ENCODE data around the gene OR7A5. TPM values are rescaled to one million over a fixed set of nuclear protein-coding genes. Genes with fewer than 3 reads are reported as not detected.

The OR7A5 gene
- total and polyA plus RNA-seq, 4 donors: not detected

DNA sequence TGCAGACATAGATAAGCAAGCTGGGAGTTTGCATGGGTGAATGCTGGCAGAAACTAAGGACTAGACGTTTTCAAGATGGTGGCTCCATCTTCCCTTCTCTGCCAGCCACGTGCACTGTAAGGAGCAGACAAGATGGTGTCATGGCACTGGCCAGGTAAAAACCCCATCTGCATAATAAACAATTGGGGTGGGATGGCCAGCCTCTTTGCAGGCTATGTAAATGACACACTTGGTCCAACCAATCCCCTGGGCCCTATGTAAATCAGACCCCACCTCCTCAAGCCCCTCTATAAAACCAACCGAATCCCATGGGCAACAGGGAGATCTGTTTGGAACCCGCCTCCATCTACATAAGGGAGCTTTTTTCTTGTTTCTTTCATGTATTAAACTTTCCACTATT lies 2.4 kb upstream of the OR7A5 start:
- H3K4me1 ChIP-seq (ENCODE audit: control insufficient read depth in 5 of 5, insufficient read depth in 5 of 5, low read length in 5 of 5): no peaks in the 10 kb centered on the region
- no peaks in the 10 kb centered on the region for H3K27me3 ChIP-seq (ENCODE audit: control insufficient read depth in 3 of 3, insufficient read depth in 3 of 3, low read length in 2 of 3)
- TF ChIP-seq, protein P1, sequence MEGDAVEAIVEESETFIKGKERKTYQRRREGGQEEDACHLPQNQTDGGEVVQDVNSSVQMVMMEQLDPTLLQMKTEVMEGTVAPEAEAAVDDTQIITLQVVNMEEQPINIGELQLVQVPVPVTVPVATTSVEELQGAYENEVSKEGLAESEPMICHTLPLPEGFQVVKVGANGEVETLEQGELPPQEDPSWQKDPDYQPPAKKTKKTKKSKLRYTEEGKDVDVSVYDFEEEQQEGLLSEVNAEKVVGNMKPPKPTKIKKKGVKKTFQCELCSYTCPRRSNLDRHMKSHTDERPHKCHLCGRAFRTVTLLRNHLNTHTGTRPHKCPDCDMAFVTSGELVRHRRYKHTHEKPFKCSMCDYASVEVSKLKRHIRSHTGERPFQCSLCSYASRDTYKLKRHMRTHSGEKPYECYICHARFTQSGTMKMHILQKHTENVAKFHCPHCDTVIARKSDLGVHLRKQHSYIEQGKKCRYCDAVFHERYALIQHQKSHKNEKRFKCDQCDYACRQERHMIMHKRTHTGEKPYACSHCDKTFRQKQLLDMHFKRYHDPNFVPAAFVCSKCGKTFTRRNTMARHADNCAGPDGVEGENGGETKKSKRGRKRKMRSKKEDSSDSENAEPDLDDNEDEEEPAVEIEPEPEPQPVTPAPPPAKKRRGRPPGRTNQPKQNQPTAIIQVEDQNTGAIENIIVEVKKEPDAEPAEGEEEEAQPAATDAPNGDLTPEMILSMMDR (IDR thresholded peaks at IDR 0.05; ENCODE audit: control extremely low read depth, extremely low read depth): no peak
- no peak for DNase-seq
- H3K9me3 ChIP-seq (ENCODE audit: control insufficient read depth in 4 of 4, insufficient read depth in 3 of 4, low read length in 3 of 4): peaks cover 0 to 2% (median 0%) of the 10 kb centered on the region in 4 donors
- no peaks in the 10 kb centered on the region for H3K36me3 ChIP-seq (ENCODE audit: control insufficient read depth in 4 of 4, insufficient read depth in 4 of 4, low read length in 4 of 4)
- H3K9ac ChIP-seq (ENCODE audit: insufficient read depth in 1 of 2, low read length in 2 of 2): no peak overlapping the region
- H3K27ac ChIP-seq (ENCODE audit: low read depth in 1 of 2, low read length in 1 of 2): no peak overlapping the region
- no peak overlapping the region for H3K4me3 ChIP-seq
- WGBS, 2 donors: 69 to 91% methylated on average over 4 of the region's 4 CpGs
- no peak for ATAC-seq (ENCODE audit: insufficient read depth, low FRiP score)

DNA sequence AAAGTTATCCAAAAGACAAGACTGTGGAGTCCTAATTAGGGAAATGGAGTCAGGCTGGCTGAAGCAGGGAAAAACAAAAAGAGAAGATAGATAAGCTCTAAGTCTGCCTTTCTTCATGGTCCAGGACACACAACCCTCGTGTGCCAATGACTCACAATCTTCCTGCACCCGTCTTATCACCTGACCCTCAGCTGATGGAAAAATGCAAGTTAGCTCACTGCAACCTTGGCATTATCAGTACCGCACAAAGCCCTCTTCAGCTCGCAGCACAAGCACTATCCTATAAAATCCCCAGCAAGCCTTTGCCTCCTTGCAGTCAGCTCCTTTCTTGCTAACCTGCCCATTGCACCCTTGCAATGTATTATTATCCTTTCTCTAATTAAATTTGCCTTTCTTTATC lies 4.3 kb downstream of the OR7A5 start:
- Histone ChIP-seq H3K27ac (ENCODE audit: low read depth in 1 of 2, low read length in 1 of 2) (no peak overlapping the region), H3K27me3 (ENCODE audit: control insufficient read depth in 3 of 3, insufficient read depth in 3 of 3, low read length in 2 of 3) (peaks cover 0 to 3% (median 0%) of the 10 kb centered on the region in 3 donors), H3K36me3 (ENCODE audit: control insufficient read depth in 4 of 4, insufficient read depth in 4 of 4, low read length in 4 of 4) (no peaks in the 10 kb centered on the region), H3K9ac (ENCODE audit: insufficient read depth in 1 of 2, low read length in 2 of 2) (no peak overlapping the region), H3K9me3 (ENCODE audit: control insufficient read depth in 4 of 4, insufficient read depth in 3 of 4, low read length in 3 of 4) (peaks cover 0 to 2% (median under 1%) of the 10 kb centered on the region in 4 donors), H3K4me1 (ENCODE audit: control insufficient read depth in 5 of 5, insufficient read depth in 5 of 5, low read length in 5 of 5) (no peaks in the 10 kb centered on the region), H3K4me3 (no peak overlapping the region)
- DNase-seq (no peak), ATAC-seq (ENCODE audit: insufficient read depth, low FRiP score) (no peak)
- TF ChIP-seq, protein P1 (IDR thresholded peaks at IDR 0.05; ENCODE audit: control extremely low read depth, extremely low read depth): no peak
- WGBS, 2 donors: 66 to 82% methylated on average over 4 of the region's 4 CpGs

DNA sequence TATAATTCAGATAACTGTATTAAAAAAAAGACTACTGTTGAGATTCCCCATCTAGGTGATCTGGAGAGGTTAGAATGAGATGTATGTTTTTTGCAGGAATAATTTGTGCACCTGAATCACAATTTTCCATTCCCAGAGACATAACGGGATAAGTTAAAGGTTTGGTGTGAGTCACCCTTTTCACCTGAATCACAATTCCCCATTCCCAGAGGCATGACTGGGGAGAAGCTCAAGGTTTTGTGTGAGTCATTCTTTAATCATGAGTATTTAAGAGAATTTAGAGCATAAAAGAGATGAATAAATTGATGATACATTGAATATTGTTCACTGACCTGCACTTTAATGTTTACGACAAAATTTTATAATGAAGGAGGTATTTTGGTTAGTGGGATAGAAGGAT lies 9.0 kb downstream of the OR7A5 start:
- no peak for DNase-seq

More for the DNA sequence above, 9.0 kb downstream of the OR7A5 start:
- WGBS, 2 donors: 93 to 94% methylated on average over 2 of the region's 2 CpGs
- ATAC-seq (ENCODE audit: insufficient read depth, low FRiP score): no peak
- TF ChIP-seq, protein P1 (IDR thresholded peaks at IDR 0.05; ENCODE audit: control extremely low read depth, extremely low read depth): no peak
- H3K27ac ChIP-seq (ENCODE audit: low read depth in 1 of 2, low read length in 1 of 2): no peak overlapping the region
- H3K9me3 ChIP-seq (ENCODE audit: control insufficient read depth in 4 of 4, insufficient read depth in 3 of 4, low read length in 3 of 4): peaks cover 0 to 5% (median 2%) of the 10 kb centered on the region in 4 donors
- H3K9ac ChIP-seq (ENCODE audit: insufficient read depth in 1 of 2, low read length in 2 of 2): no peak overlapping the region
- no peaks in the 10 kb centered on the region for H3K4me1 ChIP-seq (ENCODE audit: control insufficient read depth in 5 of 5, insufficient read depth in 5 of 5, low read length in 5 of 5)
- H3K4me3 ChIP-seq: no peak overlapping the region
- H3K27me3 ChIP-seq (ENCODE audit: control insufficient read depth in 3 of 3, insufficient read depth in 3 of 3, low read length in 2 of 3): peaks cover 0 to 3% (median 0%) of the 10 kb centered on the region in 3 donors
- H3K36me3 ChIP-seq (ENCODE audit: control insufficient read depth in 4 of 4, insufficient read depth in 4 of 4, low read length in 4 of 4): no peaks in the 10 kb centered on the region

All from lung (tissue), 12 donors.